Stimulated activated naive CD8-positive, alpha-beta T cell treated with anti-CD3 and anti-CD28 coated beads, Interleukin-15, Interleukin-2, amounts not matched to agents 100 ng/mL and 50 ng/mL, for 24 hours (primary cell): ENCODE measurements around the gene COL5A1.

Experiments used
- H3K27ac Mint-ChIP-seq: one replicate; pipeline ENCODE4 v1.8.0; 2021; ENCODE audit warnings: mild to moderate bottlenecking, mixed read lengths
- H3K27me3 Mint-ChIP-seq: one replicate; pipeline ENCODE4 v1.8.0; 2021; ENCODE audit warnings: mixed read lengths
- H3K36me3 Mint-ChIP-seq: one replicate; pipeline ENCODE4 v1.8.0; 2021; ENCODE audit warnings: low read depth, mixed read lengths
- H3K4me1 Mint-ChIP-seq: one replicate; pipeline ENCODE4 v1.8.0; 2021; ENCODE audit warnings: low read depth, mixed read lengths
- H3K4me3 Mint-ChIP-seq: one replicate; pipeline ENCODE4 v1.8.0; 2021; ENCODE audit warnings: mild to moderate bottlenecking, mixed read lengths
- H3K9me3 Mint-ChIP-seq: one replicate; pipeline ENCODE4 v1.8.0; 2021; ENCODE audit warnings: mixed read lengths

The COL5A1 gene

GRCh38 chr9:134602547-134603362, 38.8 kb upstream of the COL5A1 start:
- no peak overlapping the region for H3K4me3 Mint-ChIP-seq
- no peaks in the 10 kb centered on the region for H3K4me1 Mint-ChIP-seq
- H3K27ac Mint-ChIP-seq, result no peak overlapping the region
- H3K36me3 Mint-ChIP-seq, result no peaks in the 10 kb centered on the region
- H3K27me3 Mint-ChIP-seq, result no peaks in the 10 kb centered on the region
- no peaks in the 10 kb centered on the region for H3K9me3 Mint-ChIP-seq

- Mint-ChIP-seq H3K4me3 (no peak overlapping the region), H3K27me3 (no peaks in the 10 kb centered on the region), H3K4me1 (no peaks in the 10 kb centered on the region), H3K36me3 (no peaks in the 10 kb centered on the region), H3K9me3 (no peaks in the 10 kb centered on the region), H3K27ac (no peak overlapping the region)
These were observed 36.8 kb upstream of the COL5A1 start for GRCh38 chr9:134604834-134605233.

DNA sequence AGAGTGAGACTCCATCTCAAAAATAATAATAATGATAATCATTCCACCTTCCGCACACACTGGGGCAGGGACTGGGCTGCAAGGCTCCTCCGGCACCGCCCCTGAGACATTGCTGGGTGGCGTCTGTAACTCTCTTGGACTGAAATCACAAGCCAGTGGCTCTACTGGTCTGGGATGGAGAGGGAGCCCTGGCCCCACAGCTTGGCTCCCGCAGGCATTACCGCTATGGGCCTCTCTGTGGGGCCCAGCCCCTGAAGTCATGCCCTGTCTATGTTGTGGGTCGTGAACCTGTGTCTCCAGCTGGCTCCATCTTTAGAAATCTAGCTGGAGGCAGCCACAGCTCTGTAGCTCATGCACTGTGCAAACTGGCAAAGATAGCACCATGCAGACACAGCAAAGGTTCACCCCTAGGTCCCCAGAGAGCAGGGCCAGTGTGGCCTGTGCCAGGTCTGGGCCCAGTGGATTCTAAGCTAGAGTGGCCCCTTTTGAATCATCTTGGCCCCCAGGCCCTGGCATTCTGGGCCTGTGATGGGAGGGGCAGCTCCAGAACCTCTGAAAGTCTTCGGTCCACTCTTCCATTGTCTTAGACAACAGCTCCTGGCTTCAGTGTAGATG, 36.1 kb upstream of the COL5A1 start:
- no peak overlapping the region for H3K27ac Mint-ChIP-seq
- H3K4me1 Mint-ChIP-seq, result no peaks in the 10 kb centered on the region
- H3K9me3 Mint-ChIP-seq, result no peaks in the 10 kb centered on the region
- no peaks in the 10 kb centered on the region for H3K36me3 Mint-ChIP-seq
- no peaks in the 10 kb centered on the region for H3K27me3 Mint-ChIP-seq
- H3K4me3 Mint-ChIP-seq, result no peak overlapping the region

- no peak overlapping the region for H3K27ac Mint-ChIP-seq
- no peaks in the 10 kb centered on the region for H3K36me3 Mint-ChIP-seq
- H3K4me1 Mint-ChIP-seq, result no peaks in the 10 kb centered on the region
- H3K4me3 Mint-ChIP-seq, result no peak overlapping the region
- H3K9me3 Mint-ChIP-seq, result peaks cover 3% of the 10 kb centered on the region
- H3K27me3 Mint-ChIP-seq, result peaks cover 4% of the 10 kb centered on the region
These were observed 35.6 kb upstream of the COL5A1 start for GRCh38 chr9:134605966-134606357.

GRCh38 chr9:134606951-134607731, 34.5 kb upstream of the COL5A1 start:
- H3K27ac Mint-ChIP-seq, result no peak overlapping the region
- peaks cover 8% of the 10 kb centered on the region for H3K9me3 Mint-ChIP-seq
- peaks cover 3% of the 10 kb centered on the region for H3K36me3 Mint-ChIP-seq
- no peak overlapping the region for H3K4me3 Mint-ChIP-seq
- peaks cover 9% of the 10 kb centered on the region for H3K27me3 Mint-ChIP-seq
- no peaks in the 10 kb centered on the region for H3K4me1 Mint-ChIP-seq

GRCh38 chr9:134607971-134608370, 33.6 kb upstream of the COL5A1 start:
- no peak overlapping the region for H3K27ac Mint-ChIP-seq
- H3K9me3 Mint-ChIP-seq, result peaks cover 16% of the 10 kb centered on the region
- peaks cover 14% of the 10 kb centered on the region for H3K27me3 Mint-ChIP-seq
- H3K4me3 Mint-ChIP-seq, result no peak overlapping the region
- no peaks in the 10 kb centered on the region for H3K4me1 Mint-ChIP-seq
- peaks cover 10% of the 10 kb centered on the region for H3K36me3 Mint-ChIP-seq

GRCh38 chr9:134611046-134611445, 30.6 kb upstream of the COL5A1 start:
- peaks cover 16% of the 10 kb centered on the region for H3K9me3 Mint-ChIP-seq
- H3K36me3 Mint-ChIP-seq, result peaks cover 10% of the 10 kb centered on the region
- no peak overlapping the region for H3K4me3 Mint-ChIP-seq
- H3K27ac Mint-ChIP-seq, result no peak overlapping the region
- H3K4me1 Mint-ChIP-seq, result no peaks in the 10 kb centered on the region
- peaks cover 14% of the 10 kb centered on the region for H3K27me3 Mint-ChIP-seq

GRCh38 chr9:134612309-134612708, 29.3 kb upstream of the COL5A1 start:
- peaks cover 14% of the 10 kb centered on the region for H3K27me3 Mint-ChIP-seq
- H3K27ac Mint-ChIP-seq, result no peak overlapping the region
- H3K36me3 Mint-ChIP-seq, result peaks cover 10% of the 10 kb centered on the region
- H3K4me1 Mint-ChIP-seq, result no peaks in the 10 kb centered on the region
- H3K9me3 Mint-ChIP-seq, result peaks cover 16% of the 10 kb centered on the region
- no peak overlapping the region for H3K4me3 Mint-ChIP-seq

DNA sequence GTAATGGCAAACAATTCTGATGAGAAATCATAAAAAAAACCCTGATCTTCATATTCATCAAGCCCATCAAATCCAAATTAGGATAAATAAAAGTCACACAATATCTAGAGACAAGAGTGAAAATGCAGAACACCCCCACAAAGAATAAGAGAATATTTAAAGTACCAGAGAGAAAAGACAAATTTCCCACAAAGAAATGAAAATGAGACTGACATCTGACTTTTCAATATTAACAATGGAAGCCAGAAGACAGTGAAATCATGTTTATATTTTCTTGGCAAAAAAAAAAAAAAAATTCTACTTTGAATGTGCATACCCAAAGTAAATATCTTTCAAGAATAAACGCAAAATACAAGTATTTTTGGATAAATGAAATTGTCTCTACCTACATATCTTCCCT, 28.9 kb upstream of the COL5A1 start:
- Mint-ChIP-seq H3K36me3 (peaks cover 10% of the 10 kb centered on the region), H3K9me3 (peaks cover 16% of the 10 kb centered on the region), H3K4me3 (no peak overlapping the region), H3K27ac (no peak overlapping the region), H3K27me3 (peaks cover 14% of the 10 kb centered on the region), H3K4me1 (no peaks in the 10 kb centered on the region)

DNA sequence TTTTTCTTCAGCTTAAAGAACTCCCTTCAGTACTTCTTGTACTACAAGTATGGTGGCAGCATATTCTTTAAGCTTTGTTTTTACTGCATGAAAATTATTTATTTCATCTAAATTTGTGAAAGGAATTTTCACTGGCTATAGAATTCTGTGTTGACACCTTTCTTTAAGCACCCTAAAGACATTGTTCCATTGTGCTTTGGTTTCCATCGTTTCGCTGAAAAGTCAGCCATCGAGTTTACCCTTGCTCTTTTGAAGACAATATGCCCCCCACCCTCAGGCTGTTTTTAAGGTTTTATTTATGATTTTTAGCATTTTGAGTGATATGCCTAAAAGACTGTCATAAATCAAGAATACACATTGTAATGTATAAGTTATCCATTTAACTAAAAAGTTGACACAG, 27.3 kb upstream of the COL5A1 start:
- no peak overlapping the region for H3K27ac Mint-ChIP-seq
- peaks cover 16% of the 10 kb centered on the region for H3K9me3 Mint-ChIP-seq
- H3K27me3 Mint-ChIP-seq, result peaks cover 14% of the 10 kb centered on the region
- no peak overlapping the region for H3K4me3 Mint-ChIP-seq
- H3K36me3 Mint-ChIP-seq, result peaks cover 10% of the 10 kb centered on the region
- no peaks in the 10 kb centered on the region for H3K4me1 Mint-ChIP-seq

DNA sequence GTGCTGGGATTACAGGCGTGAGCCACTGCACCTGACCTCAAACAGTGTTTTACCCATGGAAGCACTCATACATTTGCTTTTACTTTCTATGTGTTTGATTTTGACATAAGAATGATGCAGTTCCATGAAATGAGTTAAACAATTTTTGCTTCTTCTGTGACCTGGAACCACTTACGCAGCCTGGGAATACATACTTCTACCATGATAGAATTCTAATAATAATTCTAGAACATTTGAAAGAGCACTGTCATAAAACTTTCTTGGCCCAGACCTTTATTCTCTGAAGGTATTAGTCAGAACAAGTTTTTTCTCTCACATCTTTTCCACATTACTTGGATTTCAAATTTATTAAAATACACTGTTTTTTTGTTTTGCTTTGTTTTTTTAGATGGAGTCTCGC, 25.3 kb upstream of the COL5A1 start:
- peaks cover 13% of the 10 kb centered on the region for H3K9me3 Mint-ChIP-seq
- no peak overlapping the region for H3K27ac Mint-ChIP-seq
- peaks cover 10% of the 10 kb centered on the region for H3K36me3 Mint-ChIP-seq
- no peaks in the 10 kb centered on the region for H3K4me1 Mint-ChIP-seq
- peaks cover 9% of the 10 kb centered on the region for H3K27me3 Mint-ChIP-seq
- no peak overlapping the region for H3K4me3 Mint-ChIP-seq

- Mint-ChIP-seq H3K27me3 (peaks cover 4% of the 10 kb centered on the region), H3K4me3 (no peak overlapping the region), H3K4me1 (no peaks in the 10 kb centered on the region), H3K36me3 (peaks cover 6% of the 10 kb centered on the region), H3K27ac (no peak overlapping the region), H3K9me3 (peaks cover 8% of the 10 kb centered on the region)
These were observed 24.4 kb upstream of the COL5A1 start for GRCh38 chr9:134617246-134617645.

DNA sequence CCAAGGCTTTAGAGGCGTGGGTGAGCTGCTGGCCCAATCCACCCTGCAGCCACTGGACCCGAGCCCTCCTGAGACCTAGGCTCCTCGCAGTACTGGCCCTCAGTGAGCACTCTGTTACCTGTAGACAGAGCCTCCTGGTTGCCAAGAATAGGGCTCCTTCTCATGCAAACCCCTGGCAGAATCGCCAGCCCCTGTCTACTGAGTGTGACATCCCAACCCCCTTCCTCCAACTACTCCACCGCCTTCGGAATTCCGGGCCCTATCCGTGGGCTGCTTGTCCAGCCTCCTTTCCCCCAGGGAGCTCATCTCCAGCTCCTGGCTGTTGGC, 23.8 kb upstream of the COL5A1 start:
- Mint-ChIP-seq H3K36me3 (peaks cover under 1% of the 10 kb centered on the region), H3K27me3 (peaks cover under 1% of the 10 kb centered on the region), H3K4me1 (no peaks in the 10 kb centered on the region), H3K27ac (no peak overlapping the region), H3K9me3 (peaks cover 2% of the 10 kb centered on the region), H3K4me3 (no peak overlapping the region)

DNA sequence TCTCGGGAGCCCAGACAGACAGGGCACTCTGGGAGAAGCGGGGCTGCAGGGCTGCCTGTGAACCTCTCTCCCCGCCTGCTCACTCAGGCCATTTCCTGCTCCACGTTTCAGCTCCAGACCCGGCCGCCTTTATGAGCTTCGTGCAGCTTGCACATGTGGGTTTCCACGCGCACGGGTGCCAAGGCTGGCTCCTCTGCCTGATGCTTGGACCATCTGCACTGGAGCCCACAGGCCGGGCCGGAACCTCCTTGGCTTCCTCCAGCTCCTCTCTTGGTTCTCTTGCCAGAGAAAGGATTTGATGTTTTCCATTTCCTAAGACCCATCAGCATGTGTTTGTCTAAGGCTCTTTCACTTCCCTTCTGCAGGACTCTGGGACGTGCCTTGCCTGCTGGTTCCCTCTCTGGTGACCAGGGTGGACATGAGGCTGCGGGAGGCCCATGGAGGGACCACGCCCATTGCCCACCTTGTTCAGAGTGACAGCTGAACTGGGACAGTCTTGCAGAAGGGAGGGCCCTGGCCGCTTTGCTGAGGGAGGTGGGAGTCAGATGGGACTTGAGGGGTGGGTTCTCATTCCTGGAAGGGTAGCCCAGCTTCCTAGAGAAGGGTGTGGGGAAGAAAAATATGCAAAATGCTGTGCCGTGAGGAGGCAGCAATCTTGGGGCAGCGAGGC, 23.3 kb upstream of the COL5A1 start:
- no peaks in the 10 kb centered on the region for H3K27me3 Mint-ChIP-seq
- H3K4me1 Mint-ChIP-seq, result no peaks in the 10 kb centered on the region
- no peak overlapping the region for H3K27ac Mint-ChIP-seq
- no peaks in the 10 kb centered on the region for H3K36me3 Mint-ChIP-seq
- no peaks in the 10 kb centered on the region for H3K9me3 Mint-ChIP-seq
- H3K4me3 Mint-ChIP-seq, result no peak overlapping the region
